Tibial artery (tissue), 4 donors: ENCODE data around the gene KIAA0753.

Experiments
- DNase-seq, 2 donors: peaks; one replicate each; pipeline ENCODE4 v3.0.0-alpha.2; 2019
- H3K27ac ChIP-seq, 2 donors: fragments of 200-600 bp; sonication (generic) in 1 of 2; 1 replicate in 1 of 2; 2 replicates in 1 of 2; pipeline ENCODE4 v1.5.1; 2018 to 2019; ENCODE audit warnings: mild to moderate bottlenecking in 1 of 2
- H3K27me3 ChIP-seq, 2 donors: fragments of 200-600 bp; sonication (generic) in 1 of 2; one replicate each; pipeline versions ENCODE4 v1.5.1 to v1.6.0; 2016 to 2019
- H3K36me3 ChIP-seq, 3 donors: fragments of 200-600 bp; sonication (generic) in 2 of 3; one replicate each; pipeline ENCODE4 v1.5.1; 2016 to 2019; ENCODE audit warnings: mild to moderate bottlenecking in 2 of 3
- H3K4me1 ChIP-seq, 4 donors: fragments of 200-600 bp; sonication (generic) in 2 of 4; 1 replicate in 3 of 4; 2 replicates in 1 of 4; pipeline ENCODE4 v1.5.1; 2016 to 2019
- H3K4me3 ChIP-seq, 2 donors: fragments of 200-600 bp; sonication (generic) in 1 of 2; 1 replicate in 1 of 2; 2 replicates in 1 of 2; pipeline ENCODE4 v1.5.1; 2018 to 2019; ENCODE audit warnings: mild to moderate bottlenecking in 2 of 2
- H3K9me3 ChIP-seq, 3 donors: fragments of 200-600 bp; sonication (generic) in 1 of 3; one replicate each; pipeline ENCODE4 v1.5.1; 2016 to 2019
- intact Hi-C: fragments of 100-400 bp; cut with DNase I; formaldehyde crosslinking; loops from one replicate; pipeline ENCODE4 v1.15.0; 2023; ENCODE audit warnings: low total_unique reads
- TF ChIP-seq, protein P1 (sequence below), 2 experiments: fragments of 200-600 bp in 1 of 2; fragments of 450-650 bp in 1 of 2; IDR thresholded peaks; one replicate each; pipeline ENCODE4 v1.5.1; 2017 to 2019; ENCODE audit warnings: antibody characterized with exemption in 2 of 2, mild to moderate bottlenecking in 1 of 2, moderate library complexity in 1 of 2

The KIAA0753 gene

DNA sequence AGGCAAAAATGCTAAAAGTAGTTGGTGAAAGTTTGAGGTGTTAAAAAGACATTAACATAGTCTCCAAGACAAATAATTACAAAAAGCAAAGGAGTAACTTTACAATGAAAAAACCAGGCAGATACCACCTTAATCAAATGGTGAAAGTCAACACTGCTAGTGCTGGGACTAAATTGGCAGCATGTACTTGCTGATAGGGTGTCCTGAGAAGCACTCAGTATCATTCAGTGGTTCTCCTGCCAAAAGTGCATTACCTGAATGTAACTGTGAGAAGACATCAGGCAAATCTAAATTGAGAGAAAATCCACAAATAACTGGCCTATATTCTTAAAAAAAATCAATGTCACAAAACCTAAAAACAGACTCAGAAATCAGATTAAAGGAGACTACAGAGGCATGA lies 8.0 kb downstream of the KIAA0753 start:
- no peak for DNase-seq
- peaks cover 37 to 66% (median 37%) of the 10 kb centered on the region in 3 donors for H3K36me3 ChIP-seq
- intact Hi-C loops: no loop called here
- no peaks in the 10 kb centered on the region for H3K9me3 ChIP-seq
- TF ChIP-seq, protein P1, sequence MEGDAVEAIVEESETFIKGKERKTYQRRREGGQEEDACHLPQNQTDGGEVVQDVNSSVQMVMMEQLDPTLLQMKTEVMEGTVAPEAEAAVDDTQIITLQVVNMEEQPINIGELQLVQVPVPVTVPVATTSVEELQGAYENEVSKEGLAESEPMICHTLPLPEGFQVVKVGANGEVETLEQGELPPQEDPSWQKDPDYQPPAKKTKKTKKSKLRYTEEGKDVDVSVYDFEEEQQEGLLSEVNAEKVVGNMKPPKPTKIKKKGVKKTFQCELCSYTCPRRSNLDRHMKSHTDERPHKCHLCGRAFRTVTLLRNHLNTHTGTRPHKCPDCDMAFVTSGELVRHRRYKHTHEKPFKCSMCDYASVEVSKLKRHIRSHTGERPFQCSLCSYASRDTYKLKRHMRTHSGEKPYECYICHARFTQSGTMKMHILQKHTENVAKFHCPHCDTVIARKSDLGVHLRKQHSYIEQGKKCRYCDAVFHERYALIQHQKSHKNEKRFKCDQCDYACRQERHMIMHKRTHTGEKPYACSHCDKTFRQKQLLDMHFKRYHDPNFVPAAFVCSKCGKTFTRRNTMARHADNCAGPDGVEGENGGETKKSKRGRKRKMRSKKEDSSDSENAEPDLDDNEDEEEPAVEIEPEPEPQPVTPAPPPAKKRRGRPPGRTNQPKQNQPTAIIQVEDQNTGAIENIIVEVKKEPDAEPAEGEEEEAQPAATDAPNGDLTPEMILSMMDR (IDR thresholded peaks at IDR 0.05): no peak
- no peak overlapping the region for H3K27ac ChIP-seq
- no peaks in the 10 kb centered on the region for H3K4me1 ChIP-seq
- no peak overlapping the region for H3K4me3 ChIP-seq
- no peaks in the 10 kb centered on the region for H3K27me3 ChIP-seq

DNA sequence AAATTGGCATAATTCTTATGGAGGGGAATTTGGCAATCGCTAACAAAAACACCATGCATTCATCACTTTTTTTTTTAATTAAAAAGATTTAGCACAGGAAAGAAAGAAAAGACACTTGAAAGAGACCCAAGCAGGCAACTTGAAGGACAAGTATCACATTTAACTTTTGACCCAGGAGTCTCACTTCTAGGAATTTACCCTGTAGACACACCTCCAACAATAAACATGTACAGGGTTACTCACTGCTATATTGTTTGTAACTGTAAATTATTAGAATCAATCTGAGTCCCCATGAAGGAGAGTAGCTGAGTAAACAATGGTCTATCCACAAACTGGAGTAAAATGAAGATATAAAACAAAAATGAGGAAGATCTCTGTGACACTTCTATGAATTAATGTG lies 10.1 kb downstream of the KIAA0753 start:
- Histone ChIP-seq H3K27ac (no peak overlapping the region), H3K9me3 (no peaks in the 10 kb centered on the region), H3K36me3 (peaks cover 40 to 86% (median 41%) of the 10 kb centered on the region in 3 donors), H3K4me3 (no peak overlapping the region), H3K27me3 (no peaks in the 10 kb centered on the region), H3K4me1 (no peaks in the 10 kb centered on the region)
- intact Hi-C loops: no loop called here
- no peak for DNase-seq
- TF ChIP-seq, protein P1 (IDR thresholded peaks at IDR 0.05): no peak

DNA sequence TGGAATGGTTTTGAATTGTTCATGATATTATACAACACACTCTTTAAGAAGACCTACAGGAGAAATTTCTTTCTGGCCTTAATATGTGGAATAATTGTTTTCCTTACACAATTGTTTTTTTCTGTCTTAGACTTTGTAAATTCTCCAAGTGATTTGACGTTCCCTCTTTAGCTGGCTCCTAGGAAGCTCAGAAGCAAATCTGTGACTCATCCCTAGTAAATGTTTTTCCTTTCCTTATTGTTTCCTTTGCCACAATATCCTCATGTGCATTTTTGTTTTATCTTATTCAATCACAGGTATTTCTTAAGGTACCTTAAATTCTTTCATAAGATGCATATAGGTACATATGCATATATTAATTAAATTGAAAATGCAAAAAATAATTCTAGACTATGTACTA lies 13.5 kb downstream of the KIAA0753 start:
- DNase-seq: no peak
- H3K36me3 ChIP-seq: peaks cover 14 to 91% (median 35%) of the 10 kb centered on the region in 3 donors
- H3K4me1 ChIP-seq: no peaks in the 10 kb centered on the region
- intact Hi-C loops: no loop called here
- no peaks in the 10 kb centered on the region for H3K27me3 ChIP-seq
- TF ChIP-seq, protein P1 (IDR thresholded peaks at IDR 0.05): no peak
- H3K4me3 ChIP-seq: no peak overlapping the region
- H3K27ac ChIP-seq: no peak overlapping the region
- no peaks in the 10 kb centered on the region for H3K9me3 ChIP-seq

DNA sequence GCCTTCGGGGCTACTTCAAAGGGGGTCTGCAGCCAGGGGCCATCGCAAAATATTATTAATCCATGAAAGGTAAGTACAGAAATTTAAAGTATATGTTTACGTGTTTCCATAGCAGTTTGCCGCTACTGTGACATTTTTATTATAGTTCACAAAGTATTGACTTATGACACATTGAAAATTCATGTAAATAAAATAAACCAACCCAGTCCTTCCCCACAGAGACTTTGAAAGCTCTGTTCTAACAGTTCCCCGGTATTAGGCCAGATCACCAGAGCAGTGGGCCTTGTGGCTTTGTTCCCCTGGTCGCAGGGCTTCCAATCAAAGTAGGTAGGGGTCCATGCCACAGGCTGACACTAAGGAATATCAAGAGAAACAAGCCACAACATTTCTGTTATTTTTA lies 13.9 kb downstream of the KIAA0753 start:
- Histone ChIP-seq H3K4me1 (no peaks in the 10 kb centered on the region), H3K27me3 (no peaks in the 10 kb centered on the region), H3K9me3 (no peaks in the 10 kb centered on the region), H3K36me3 (peaks cover 10 to 91% (median 31%) of the 10 kb centered on the region in 3 donors), H3K4me3 (no peak overlapping the region), H3K27ac (no peak overlapping the region)
- TF ChIP-seq, protein P1 (IDR thresholded peaks at IDR 0.05): no peak
- DNase-seq: no peak
- intact Hi-C loops: no loop called here

DNA sequence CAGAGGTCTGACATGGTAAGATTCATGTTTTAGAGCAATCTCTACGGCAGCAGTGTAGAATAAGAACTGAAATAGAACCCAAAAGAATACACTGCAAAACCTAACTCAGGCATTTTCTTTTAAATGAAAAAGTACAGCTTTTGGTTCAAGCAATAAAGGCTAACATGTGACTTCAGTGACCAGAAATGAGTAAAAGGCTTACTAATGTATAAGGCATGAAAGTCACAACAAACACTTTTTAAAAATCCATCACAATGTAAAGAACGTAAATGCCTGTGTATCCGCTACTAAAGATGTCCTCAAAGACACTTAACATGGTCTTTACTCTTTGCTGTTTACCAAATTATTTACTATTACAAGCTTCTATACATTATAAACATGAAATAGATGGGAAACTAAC lies 16.6 kb downstream of the KIAA0753 start:
- TF ChIP-seq, protein P1 (IDR thresholded peaks at IDR 0.05): no peak
- intact Hi-C loops: no loop called here
- no peak overlapping the region for H3K4me3 ChIP-seq
- H3K27me3 ChIP-seq: no peaks in the 10 kb centered on the region
- no peaks in the 10 kb centered on the region for H3K9me3 ChIP-seq
- H3K27ac ChIP-seq: no peak overlapping the region
- no peak for DNase-seq
- peaks cover 0 to 10% (median 0%) of the 10 kb centered on the region in 4 donors for H3K4me1 ChIP-seq
- H3K36me3 ChIP-seq: peaks cover 28 to 98% (median 40%) of the 10 kb centered on the region in 3 donors

DNA sequence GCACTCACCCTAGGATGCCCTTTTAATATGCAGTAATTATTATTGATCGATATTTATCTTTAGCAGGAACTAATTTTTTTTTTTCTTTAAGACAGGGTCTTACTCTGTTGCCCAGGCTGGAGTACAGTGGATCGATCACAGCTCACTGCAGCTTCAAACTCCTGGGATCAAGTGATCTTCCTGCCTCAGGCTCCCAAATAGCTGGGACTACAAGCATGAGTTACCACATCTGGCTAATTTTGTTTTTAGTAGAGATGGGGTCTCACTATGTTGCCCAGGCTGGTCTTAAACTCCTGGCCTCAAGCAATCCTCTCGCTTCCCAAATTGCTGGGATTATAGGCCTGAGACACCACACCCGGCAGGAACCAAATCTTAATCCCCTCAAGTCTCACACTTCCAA lies 29.3 kb downstream of the KIAA0753 start:
- Histone ChIP-seq H3K4me3 (no peak overlapping the region), H3K9me3 (no peaks in the 10 kb centered on the region), H3K27me3 (no peaks in the 10 kb centered on the region), H3K4me1 (no peaks in the 10 kb centered on the region), H3K27ac (no peak overlapping the region), H3K36me3 (peaks cover 55 to 75% (median 64%) of the 10 kb centered on the region in 3 donors)
- TF ChIP-seq, protein P1 (IDR thresholded peaks at IDR 0.05): no peak
- intact Hi-C loops: no loop called here
- no peak for DNase-seq
